Activated T-cell treated with anti-CD3 and anti-CD28 coated beads, Interleukin-2, amount 50 U/mL, for 1 hour (primary cell): ENCODE measurements around the gene THY1.
"Not testable (repeated sequence)": the region's sequence is repeated elsewhere in the genome, so short reads cannot be mapped to it uniquely, and the experiment has no call there.

Experiments used
- DNase-seq: peaks from one replicate; pipeline ENCODE4 v3.0.0-alpha.2; 2020

The THY1 gene

DNA sequence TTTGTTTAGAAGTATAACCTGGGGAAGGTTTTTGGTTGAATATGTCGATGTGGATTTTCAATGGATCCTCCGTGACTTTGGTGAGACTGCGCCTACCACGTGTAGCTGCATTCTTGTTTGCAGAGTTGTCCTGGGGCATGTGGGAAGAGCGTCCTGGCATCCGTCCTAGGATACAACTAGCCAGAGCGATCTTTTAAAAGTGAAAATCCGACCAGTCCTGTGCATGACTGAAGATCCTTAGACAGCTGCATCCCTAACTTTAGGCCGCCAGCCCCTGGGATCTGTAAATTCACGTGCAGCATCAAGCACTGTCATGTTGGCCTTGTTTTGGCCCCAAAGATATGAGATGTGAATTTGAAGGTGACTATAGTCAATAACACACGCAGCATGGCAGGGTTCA, 22.4 kb upstream of the THY1 start:
- DNase-seq: no peak

DNA sequence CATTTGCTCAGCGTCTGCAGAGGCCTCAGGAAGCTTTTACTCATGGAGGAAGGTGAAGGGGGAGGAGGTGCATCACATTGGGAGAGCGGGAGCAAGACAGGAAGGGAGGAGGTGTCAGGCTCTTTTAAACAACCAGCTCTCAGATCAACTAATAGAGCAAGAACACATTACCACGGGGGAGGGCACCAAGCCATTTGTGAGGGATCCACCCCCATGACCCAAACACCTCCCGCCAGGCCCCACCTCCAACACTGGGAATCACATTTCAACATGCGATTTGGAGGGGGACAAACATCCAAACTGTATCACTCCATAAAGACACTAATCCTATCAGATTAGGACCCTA, 18.9 kb upstream of the THY1 start:
- DNase-seq: no peak

DNA sequence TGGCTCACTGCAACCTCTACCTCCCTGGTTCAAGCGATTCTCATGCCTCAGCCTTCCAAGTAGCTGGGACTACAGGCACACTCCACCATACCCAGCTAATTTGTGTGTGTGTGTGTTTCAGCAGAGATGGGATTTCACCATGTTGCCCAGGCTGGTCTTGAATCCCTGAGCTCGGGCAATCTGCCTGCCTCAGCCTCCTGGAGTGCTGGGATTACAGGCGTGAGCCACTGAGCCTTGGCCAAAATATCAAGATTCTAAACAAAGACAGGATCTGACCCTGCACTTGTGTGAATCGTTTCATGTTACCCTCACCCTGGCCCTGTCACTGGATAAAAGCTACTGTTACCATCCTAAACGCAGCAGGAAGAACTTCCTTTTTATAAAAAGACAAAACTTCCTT, 15.6 kb upstream of the THY1 start:
- DNase-seq: no peak

DNA sequence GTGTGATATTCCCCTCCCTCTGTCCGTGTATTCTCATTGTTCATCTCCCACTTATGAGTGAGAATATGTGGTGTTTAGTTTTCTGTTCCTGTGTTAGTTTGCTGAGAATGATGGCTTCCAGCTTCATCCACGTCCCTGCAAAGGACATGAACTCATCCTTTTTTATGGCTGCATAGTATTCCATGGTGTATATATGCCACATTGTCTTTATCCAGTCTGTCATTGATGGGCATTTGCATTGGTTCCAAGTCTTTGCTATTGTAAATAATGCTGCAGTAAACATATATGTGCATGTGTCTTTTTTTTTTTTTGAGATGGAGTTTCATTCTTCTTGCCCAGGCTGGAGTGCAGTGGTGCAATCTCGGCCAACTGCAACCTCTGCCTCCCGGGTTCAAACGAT, 14.5 kb upstream of the THY1 start:
- not testable (repeated sequence) for DNase-seq

DNA sequence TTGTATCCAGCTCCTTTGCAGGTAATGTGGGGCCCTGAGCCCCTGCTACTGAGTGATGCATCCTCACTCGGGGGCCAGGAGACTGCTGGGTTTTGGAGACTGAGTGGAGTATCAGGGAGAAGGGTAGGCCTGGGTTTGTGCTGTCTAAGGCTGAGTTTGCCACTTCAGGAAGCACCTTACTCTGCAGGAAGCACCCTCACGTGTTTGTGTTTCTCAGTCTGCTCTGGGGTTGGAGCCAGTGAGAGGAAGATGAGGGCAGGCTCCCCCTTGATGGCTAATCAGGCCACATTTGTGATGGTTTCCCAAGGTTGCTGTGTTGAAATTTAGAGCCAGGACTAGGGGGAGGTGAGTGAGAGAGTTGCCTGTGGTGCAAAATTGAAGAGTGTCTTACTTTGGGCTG, 13.7 kb upstream of the THY1 start:
- DNase-seq: no peak

DNA sequence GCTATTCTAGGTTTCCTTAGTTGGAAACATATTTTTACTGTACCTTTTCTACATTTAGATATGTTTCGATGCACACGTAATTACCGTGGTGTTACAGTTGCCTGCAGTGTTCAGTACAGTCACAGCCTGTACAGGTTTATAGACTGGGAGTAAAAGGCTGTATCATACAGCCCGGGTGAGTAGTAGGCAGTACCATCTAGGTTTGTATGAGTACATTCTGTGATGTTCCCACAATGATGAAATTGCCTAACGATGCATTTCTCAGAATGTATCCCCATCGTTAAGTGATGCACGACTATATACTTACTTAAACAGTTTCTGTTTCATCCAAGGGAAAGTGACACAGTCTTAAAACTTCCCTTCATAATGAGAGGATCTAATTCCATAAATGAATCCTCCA, 13.1 kb upstream of the THY1 start:
- no peak for DNase-seq

DNA sequence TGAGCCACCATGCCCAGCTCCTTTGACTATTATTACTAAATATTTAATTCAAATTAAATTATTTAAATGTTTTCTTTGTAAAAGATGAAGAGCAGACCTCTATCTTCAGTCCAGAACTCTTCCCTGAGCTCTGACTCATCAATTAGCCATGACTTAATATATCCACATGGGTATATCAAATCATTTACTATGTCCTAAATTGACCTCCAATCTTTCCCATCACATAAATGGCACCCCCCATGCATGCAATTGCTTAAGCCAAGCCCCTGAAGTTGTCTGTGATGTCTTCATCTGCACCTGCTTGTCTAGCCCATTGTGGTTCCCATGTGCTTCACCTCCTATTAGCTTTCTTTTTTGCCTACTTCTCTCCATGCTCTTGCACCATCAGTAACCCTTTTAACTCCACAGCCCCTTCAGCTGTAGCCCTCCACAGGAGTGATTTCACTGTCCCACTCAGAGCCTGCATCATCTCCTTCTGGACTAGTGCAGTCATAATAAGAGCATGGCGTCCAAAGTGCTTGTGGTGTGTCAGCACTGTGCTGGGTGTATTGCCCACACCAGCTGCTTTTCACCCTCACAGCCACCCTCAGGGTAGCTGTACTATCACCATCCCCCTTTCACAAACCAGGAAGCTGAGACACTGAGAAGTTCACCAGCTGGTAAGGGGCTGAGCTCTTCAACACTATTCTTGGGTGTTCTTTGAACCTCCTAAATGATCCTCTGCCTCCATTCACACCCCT, 11.8 kb upstream of the THY1 start:
- no peak for DNase-seq

DNA sequence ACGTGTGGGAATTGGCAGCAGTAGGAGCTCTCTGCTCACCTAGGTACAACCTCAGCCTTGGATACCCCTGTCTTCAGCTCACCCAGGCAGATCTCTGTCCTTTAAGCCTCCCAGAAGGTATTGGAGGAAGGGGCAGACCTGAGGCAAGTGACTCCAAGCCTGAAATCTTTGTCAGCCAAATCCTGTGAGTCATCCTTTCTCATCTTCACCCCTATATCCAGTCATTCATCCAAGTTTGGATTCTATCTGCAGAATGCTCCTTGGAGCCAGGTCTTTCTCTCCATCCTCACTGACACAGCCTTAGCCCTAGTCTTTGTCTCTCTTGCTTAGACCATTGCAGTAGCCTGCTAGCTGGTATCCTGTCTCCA, 10.4 kb upstream of the THY1 start:
- DNase-seq: no peak

DNA sequence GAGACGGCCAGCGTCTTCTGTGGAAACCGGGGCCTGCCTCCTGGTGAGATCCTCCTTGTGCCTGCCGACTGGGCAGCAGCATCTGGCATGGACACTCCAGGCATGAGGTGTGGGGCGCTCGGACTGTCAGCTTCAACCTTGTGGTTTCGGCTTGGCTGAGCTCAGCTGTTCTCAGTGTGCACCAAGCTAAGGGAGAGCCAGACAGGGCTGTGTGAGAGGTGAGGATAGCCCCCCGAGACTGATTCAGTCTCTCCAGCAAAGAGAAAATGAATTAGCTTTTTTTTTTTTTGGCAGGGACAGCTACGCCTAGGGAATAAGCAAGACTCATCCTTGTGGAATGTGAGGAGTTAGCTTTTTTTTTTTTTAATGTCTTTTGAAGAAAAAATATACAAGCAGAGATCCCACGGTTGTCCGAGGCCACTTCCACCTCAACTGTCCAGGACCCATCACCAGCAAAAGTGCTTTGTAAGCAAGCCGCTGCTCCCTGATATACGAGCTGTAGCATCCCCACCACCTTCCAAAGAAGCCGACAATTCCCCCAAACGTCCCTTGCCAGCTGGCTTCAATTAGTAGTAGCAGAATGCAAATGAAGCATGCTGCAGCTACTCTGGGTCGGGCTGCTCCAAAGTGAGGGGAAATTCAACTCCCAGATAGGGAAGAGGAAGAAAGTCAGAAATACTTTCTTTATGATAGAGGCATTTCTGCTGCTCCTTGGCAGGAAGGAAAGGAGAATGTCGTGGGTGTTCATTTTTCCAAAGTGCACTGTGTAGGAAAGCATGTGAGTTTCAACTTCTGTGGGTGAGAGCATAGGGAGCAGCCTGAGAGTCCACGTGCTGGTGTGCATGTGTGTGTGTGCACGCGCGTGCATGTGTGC, 9.7 kb upstream of the THY1 start:
- no peak for DNase-seq

DNA sequence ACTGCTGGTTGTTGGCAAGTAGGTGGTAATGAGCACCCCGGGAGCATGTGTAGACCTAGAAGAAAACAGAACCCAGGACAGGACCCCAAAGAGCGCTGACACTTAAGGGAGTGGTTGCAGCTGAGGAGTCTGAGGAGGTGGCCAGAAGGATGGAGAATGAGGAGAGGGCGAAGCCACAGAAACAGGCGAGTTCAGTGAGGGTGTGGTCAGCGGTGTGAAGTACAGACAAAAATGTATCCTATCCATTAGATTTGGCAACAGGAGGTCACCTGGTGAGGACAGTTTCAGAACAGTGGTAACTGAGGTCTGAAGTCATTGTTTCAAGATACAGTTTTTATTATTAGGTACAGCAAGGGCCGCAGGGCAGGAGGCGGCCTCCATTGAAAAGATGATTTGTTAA, 8.6 kb upstream of the THY1 start:
- no peak for DNase-seq

DNA sequence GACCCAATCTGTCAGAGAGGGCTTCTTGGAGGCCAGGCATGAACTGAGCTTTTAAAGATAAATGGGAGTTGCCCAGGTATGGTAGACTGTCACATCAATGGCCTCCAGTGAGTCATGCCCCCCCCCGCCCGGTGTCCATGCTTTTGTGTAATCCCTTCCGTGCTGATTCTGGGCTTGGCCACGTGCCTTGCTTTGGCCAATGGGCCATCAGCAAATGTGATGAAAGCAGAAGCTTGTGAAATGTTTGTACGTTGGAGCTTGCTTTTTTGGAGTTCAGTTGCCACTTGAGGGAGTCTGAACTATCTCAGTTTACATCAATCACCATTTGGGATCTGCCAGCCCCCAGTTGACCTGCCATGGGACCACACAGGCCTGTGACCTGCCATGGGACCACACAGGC, 4.3 kb upstream of the THY1 start:
- no peak for DNase-seq

DNA sequence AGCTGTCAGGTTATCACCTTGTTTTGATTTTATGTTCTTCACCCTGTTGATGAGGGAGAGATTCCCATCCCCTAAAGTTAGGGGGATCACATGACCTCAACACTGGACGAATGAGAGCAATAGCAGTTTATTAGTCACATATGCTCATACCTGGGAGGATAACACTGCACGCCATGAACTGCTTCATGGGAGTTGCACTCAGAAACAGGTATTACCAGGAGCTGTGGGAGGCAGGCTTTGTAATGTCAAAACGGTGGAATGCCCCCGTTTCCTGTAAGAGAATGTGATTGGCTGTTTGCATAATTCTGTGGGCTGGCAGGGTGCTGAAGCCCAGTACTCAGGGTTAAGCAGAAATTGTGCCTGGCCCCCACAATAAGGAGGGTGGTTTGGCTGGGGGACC, 3.2 kb upstream of the THY1 start:
- no peak for DNase-seq

DNA sequence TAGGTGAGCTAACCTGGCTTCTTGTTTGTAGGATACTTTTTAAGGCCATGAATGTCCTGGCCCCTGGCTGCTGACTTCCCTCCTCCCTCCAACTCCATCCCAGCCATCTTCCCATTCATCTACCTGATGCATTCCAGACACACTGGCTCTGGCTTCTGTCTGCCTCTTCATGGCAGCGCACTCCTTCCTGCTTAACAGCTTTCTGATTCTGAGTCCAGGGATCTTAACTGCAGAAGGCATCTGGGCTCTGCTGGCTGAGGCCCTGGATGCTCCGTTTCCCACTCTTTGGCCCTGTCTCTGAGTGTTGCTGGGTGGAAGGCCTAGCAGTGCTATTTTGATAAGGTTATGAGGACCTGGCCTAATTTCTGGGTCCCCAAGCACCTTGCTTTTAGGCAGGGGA, 1.8 kb upstream of the THY1 start:
- DNase-seq: no peak

DNA sequence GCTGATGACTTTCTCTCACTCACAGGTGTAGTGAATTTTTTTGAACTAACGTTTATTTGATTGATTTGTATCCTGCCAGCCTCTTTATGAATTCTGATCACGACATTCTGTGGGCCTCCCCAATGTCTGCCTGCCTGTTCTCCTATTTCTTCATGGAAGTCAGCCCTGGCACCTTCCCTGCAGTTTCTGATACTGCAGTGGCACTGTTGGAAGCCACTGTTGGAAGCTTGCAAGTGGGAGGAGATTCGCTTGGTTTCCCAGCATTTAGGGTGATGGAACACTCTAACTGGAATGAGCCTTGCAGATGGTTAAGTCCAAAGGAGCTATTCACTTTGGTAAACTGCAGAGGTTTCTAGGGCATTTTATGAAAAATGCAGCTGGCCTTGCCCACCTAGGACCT, 1.3 kb upstream of the THY1 start:
- no peak for DNase-seq

DNA sequence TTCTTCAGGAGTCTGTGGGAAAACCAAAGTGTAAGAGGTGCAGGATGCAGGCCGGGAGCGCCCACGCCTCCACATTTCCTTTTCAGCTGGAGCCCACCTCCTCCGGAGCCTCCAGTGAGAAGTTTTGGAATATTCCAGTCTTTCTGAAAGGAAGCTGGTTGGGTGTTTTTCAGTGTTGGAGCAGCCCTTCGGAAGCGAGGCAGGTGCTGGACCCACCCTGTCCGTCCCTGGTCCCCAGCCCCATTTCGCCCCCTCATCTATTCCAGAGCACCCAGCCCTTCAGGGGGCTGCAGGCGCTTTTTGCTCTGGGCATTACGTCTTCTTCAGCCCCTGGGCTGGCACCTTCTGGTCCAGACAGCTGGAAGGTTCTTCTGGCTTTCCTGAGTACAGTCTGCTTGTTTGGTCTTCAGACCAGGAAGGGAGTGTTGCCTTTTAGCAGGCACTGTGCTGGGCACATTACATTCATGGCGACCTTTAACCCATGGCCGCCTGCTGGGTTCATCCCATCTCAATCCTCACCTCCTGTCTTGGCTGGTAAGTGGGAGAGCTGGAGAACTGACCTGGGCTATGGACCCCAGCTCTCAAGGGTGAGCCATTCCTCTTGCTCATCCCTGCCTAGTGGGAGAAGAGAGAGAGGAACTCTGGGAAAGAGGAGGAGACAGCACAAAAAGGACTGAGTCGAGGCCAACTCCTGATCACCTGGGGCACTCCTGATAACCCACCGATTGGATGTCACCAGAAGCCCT, 710 bp upstream of the THY1 start:
- no peak for DNase-seq

DNA sequence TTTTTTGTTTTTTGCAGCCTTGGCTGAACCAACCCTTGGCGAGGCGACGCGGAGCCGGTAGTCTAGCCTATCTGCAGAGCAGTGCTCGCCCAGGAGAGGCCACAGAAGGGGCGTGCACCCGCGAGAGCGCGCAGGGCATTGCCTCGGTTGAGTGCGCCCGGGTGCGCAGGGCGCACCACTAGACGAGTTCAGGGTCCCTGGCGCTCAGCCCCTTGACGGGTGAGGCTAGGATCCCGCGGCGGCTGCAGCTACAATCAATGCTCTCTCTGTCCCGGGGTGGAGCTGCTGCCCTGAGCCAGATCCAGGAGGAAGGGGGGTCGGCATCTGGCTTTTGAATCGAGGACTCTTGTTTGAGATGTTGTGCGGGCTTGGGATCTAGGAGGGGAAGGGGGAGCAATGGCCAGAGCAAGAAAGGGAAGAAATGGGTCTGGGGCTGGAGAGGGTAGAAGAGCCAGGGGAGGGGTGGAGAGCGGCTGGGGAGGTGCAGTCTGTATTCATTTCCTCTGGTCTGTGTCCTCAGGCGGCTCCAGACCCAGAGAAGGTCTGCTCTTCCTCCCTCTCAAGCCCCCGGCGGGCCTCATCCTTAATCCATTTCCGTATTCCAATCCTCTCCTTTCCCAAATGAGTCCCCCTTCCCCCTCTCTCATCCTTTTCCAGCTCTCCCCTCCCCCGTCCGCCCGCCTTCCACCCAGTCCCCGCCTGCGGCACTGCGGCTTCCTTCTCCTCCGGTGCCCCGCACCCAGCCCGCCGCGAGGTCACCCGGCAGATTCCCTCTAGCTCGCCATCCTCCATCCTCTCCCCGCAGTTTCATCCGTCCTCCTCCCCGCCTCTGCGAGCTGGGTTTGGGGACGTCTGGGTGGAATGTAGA, 797 bp downstream of the THY1 start:
- DNase-seq: no peak

DNA sequence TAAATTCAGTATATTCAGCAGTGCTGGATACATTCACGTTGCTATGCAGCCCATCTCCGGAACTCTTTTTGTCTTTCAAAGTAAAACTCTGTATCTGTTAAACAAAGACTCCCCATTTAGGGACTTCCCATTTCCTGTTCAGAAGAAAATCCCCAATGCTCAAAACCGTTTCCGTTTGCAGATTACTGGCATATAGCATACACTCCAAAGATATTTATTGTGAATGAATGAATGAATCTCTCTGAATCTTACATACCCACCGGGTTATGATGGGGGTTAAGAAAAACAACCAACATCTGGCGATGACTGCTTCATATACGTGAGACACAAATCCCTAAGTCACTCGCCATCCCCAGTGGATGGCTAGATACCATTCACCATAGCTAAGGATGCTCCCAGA, 1.6 kb downstream of the THY1 start:
- DNase-seq: no peak

DNA sequence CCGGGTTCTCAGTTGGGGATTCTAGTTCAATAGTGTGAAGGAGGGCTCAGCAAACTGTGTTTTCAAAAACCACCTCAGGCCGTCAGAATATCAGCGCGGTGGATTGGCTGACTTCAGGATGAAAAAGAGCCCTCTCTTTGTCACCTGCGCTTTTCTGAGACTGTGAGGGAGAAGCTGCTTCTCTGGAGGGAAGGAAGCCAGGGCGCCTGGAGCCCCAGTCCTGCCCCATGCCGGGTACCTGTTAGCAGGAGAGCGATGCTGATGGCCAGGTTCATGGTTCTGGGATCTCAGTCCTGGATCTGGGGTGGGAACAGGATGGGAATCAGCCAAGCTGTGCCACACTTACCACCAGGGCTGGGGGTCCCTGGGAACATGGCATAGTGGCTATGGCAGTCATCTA, 2.3 kb downstream of the THY1 start:
- no peak for DNase-seq

DNA sequence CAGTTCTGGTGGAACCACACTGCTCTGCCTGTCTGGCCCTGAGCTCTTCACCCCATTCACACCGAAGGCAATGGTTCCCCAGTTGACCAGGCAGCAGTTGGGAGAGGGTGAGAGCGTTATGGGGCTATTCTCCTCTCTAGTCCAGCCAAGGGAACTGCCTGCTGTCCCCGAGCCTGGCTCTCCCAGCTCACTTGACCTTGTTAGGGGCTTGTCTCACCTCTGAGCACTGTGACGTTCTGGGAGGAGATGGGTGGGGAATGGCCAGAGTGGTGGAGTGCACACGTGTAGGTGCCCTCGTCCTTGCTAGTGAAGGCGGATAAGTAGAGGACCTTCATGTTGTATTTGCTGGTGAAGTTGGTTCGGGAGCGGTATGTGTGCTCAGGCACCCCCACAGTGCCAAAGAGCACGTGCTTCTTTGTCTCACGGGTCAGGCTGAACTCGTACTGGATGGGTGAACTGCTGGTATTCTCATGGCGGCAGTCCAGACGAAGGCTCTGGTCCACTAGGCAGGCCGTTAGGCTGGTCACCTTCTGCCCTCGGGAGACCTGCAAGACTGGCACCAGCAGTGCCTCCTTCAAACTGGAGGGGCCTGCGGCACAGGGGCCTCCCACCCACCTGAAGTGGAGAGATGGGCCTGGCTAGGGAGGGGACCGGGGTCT, 3.0 kb downstream of the THY1 start:
- no peak for DNase-seq

DNA sequence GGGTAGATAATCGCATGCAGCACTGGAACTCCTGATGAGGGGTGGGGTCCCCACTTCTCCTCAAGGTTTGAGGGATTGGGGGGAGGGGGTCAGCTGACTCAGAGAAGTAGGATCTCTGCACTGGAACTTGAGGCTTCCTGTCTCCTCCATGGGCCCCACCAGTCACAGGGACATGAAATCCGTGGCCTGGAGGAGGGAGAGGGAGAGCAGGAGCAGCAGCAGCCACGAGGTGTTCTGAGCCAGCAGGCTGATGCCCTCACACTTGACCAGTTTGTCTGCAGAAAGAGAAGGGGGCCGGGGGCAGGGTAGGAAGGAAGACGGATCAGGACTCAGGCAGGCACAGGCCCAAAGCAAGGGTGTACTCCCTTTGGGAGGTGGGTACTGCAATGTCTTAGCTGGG, 3.7 kb downstream of the THY1 start:
- no peak for DNase-seq

DNA sequence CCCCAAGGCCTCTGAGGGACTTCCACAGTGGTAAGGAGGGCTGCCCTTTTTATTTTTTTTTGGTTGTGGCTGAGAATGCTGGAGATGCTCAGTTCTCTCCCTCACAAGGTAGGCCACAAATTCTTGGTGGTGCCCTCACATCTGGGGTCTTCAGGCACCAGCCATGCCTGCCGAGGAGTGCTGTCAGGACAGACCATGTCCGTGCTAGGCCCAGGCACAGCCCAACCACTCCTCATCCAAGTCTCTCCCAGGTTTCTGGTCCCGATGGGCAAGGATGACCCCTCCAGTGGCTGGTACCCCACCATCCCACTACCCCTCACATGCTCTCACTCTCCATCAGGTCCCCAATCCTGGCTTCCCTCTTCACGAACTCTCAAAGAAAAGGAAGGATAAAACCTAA, 4.2 kb downstream of the THY1 start:
- no peak for DNase-seq

DNA sequence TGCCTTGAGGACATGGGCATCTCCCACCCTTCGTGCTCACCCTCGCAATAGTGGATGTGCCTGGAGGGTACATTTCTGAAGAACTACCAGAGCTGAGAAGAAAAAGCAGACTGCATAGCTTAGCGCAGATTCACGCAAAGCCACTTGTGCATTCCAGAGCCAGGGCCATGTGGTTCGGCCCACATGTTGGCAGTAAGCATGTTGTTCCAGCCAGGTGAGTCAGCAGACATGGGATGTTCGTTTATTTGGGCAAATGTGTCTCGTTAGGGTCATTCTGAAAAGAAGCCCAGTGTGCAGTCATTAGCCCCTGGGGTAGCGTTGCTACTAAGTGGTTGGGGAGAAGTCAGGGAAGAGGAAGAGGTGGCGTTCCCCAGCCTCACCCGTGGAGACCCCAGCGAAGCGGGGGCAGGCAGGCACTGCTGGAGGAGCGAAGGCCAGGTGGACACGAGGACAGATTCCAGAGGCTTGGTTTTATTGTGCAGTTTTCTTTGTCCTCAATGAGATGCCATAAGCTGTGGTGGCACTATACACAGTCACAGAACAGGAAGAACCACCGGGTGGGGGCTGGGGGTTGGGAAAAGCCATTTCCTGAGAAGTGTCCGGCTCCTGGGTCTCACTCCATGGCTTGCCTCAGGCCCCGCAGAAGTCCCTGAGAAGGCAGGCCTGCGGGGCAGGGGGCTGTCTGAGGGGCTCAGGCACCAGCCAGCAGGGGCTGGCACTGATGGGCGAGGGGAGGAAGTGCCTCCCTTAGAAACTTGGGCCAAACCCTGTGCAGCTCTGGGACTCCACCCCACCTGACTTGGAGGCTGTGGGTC, 5.0 kb downstream of the THY1 start:
- DNase-seq: no peak
